ENCODE results near the gene RRH.

RRH gene

DNA sequence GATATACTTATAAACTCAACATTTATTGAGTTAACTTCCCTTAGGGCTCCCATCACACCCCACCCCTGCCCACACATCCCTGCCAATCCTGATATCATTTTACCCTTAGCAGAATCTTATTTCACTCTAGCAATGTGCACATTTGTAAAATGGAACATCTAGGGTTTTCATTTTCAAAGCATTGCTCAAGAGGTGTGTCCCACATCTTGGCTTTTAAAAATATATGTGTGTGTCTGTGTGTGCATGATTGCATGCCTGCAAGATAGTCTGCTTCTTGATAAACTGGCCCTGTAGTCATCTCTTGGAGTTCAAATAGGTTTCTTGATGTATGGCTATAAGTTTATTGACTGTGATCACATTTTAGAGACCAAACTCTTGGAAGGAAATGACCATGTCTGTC, 58.5 kb downstream of the RRH start:
- no peaks in the 10 kb centered on the region for H3K36me3 ChIP-seq (ENCODE audit: control insufficient read depth in 4 of 4, insufficient read depth in 4 of 4, low read length in 3 of 4)
- H3K4me1 ChIP-seq (ENCODE audit: control extremely low read depth in 1 of 4, control insufficient read depth in 4 of 4, insufficient read depth in 4 of 4, low read length in 3 of 4), result peaks cover 0 to 3% (median 1%) of the 10 kb centered on the region in 4 experiments
- H3K9me3 ChIP-seq (ENCODE audit: control extremely low read depth in 1 of 5, control insufficient read depth in 4 of 5, insufficient read depth in 2 of 5, low read depth in 1 of 5, low read length in 4 of 5), result no peaks in the 10 kb centered on the region
- no peak for DNase-seq
- no peak overlapping the region for H3K27ac ChIP-seq (ENCODE audit: insufficient read depth in 1 of 2, low read depth in 1 of 2, low read length in 2 of 2, poor library complexity in 1 of 2, severe bottlenecking in 2 of 2)
- ChIA-PET POLR2A (no interaction called here), CTCF (interaction anchor here (1.1 kb wide), 1 partner anchor 14 kb away, joined by 3 read pairs; no protein-coding TSS in a partner anchor)
- H3K4me3 ChIP-seq (ENCODE audit: control insufficient read depth in 1 of 7, extremely low read depth in 1 of 7, insufficient read depth in 4 of 7, low read depth in 2 of 7, low read length in 6 of 7), result no peak overlapping the region
- no peaks in the 10 kb centered on the region for H3K27me3 ChIP-seq (replicated peaks in 2 of 5; ENCODE audit: control insufficient read depth in 4 of 5, insufficient read depth in 5 of 5, low read length in 4 of 5)

DNA sequence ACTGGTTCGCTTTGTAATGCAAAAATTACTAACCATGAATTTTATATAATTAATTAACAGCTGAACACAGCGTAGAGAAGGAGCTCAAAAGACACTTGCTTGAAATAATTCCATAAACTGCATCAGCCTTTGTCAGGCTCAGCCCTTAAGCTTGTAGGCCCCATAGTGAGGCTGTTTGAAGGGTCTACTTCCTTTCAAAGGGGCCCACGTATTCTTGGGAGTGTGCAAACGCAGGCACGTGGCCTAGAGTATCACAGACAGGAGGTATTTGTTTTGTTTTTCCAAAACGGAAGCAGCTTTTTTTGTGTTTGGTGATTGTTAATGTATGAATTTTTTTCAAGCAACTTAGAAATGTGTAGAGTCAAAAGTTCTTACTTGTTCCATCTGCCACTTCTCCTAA, 59.3 kb downstream of the RRH start:
- Histone ChIP-seq H3K27me3 (replicated peaks in 2 of 5; ENCODE audit: control insufficient read depth in 4 of 5, insufficient read depth in 5 of 5, low read length in 4 of 5) (no peaks in the 10 kb centered on the region), H3K9me3 (ENCODE audit: control extremely low read depth in 1 of 5, control insufficient read depth in 4 of 5, insufficient read depth in 2 of 5, low read depth in 1 of 5, low read length in 4 of 5) (no peaks in the 10 kb centered on the region), H3K4me3 (ENCODE audit: control insufficient read depth in 1 of 7, extremely low read depth in 1 of 7, insufficient read depth in 4 of 7, low read depth in 2 of 7, low read length in 6 of 7) (no peak overlapping the region), H3K27ac (ENCODE audit: insufficient read depth in 1 of 2, low read depth in 1 of 2, low read length in 2 of 2, poor library complexity in 1 of 2, severe bottlenecking in 2 of 2) (no peak overlapping the region), H3K36me3 (ENCODE audit: control insufficient read depth in 4 of 4, insufficient read depth in 4 of 4, low read length in 3 of 4) (no peaks in the 10 kb centered on the region), H3K4me1 (ENCODE audit: control extremely low read depth in 1 of 4, control insufficient read depth in 4 of 4, insufficient read depth in 4 of 4, low read length in 3 of 4) (peaks cover 0 to 3% (median 1%) of the 10 kb centered on the region in 4 experiments)
- ChIA-PET POLR2A (interaction anchor here (0.5 kb wide), 1 partner anchor 29 kb away, joined by 3 read pairs; no protein-coding TSS in a partner anchor), CTCF (interaction anchor here (1.1 kb wide), 1 partner anchor 15 kb away, joined by 3 read pairs; no protein-coding TSS in a partner anchor)
- peak in 1 of 3 donors; percentile 9 for DNase-seq
- whole genome bisulfite sequencing (ENCODE audit: insufficient coverage), result 18% methylated on average over 2 of the region's 6 CpGs

- Histone ChIP-seq H3K36me3 (ENCODE audit: control insufficient read depth in 4 of 4, insufficient read depth in 4 of 4, low read length in 3 of 4) (no peaks in the 10 kb centered on the region), H3K4me3 (ENCODE audit: control insufficient read depth in 1 of 7, extremely low read depth in 1 of 7, insufficient read depth in 4 of 7, low read depth in 2 of 7, low read length in 6 of 7) (no peak overlapping the region), H3K27ac (ENCODE audit: insufficient read depth in 1 of 2, low read depth in 1 of 2, low read length in 2 of 2, poor library complexity in 1 of 2, severe bottlenecking in 2 of 2) (no peak overlapping the region), H3K9me3 (ENCODE audit: control extremely low read depth in 1 of 5, control insufficient read depth in 4 of 5, insufficient read depth in 2 of 5, low read depth in 1 of 5, low read length in 4 of 5) (no peaks in the 10 kb centered on the region), H3K27me3 (replicated peaks in 2 of 5; ENCODE audit: control insufficient read depth in 4 of 5, insufficient read depth in 5 of 5, low read length in 4 of 5) (no peaks in the 10 kb centered on the region), H3K4me1 (ENCODE audit: control extremely low read depth in 1 of 4, control insufficient read depth in 4 of 4, insufficient read depth in 4 of 4, low read length in 3 of 4) (peaks cover 0 to 3% (median 1%) of the 10 kb centered on the region in 4 experiments)
- POLR2A ChIA-PET, result no interaction called here
- CTCF ChIA-PET, result no interaction called here
- no peak for DNase-seq
These were observed 62.3 kb downstream of the RRH start for GRCh38 chr4:109890076-109890475.

Data from common myeloid progenitor, CD34-positive (primary cell).